HT1080 (cell line): Measurements from ENCODE around the gene SIRT2. TPM values are rescaled to one million over a fixed set of nuclear protein-coding genes. Genes with fewer than 3 reads are reported as not detected.
"Not testable (repeated sequence)": the region's sequence is repeated elsewhere in the genome, so short reads cannot be mapped to it uniquely, and the experiment has no call there.

Experiments used
- DNase-seq: peaks from one replicate; pipeline ENCODE4 v3.0.0-alpha.2; 2015; ENCODE audit warnings: low read depth
- polyA plus RNA-seq, 2 experiments: library from polyadenylated mRNA; depleted of rRNA; stranded (reverse); fragments of >200 nt; gene quantifications; 2 replicates each; pipeline ENCODE4 v1.2.3, GENCODE V29; 2015
- total RNA-seq: library from RNA; depleted of rRNA; stranded (reverse); fragments of >200 nt; shearing (Covaris generic); gene quantifications from 2 replicates; pipeline ENCODE4 v1.2.3, GENCODE V29; 2014; rRNA removed

Gene SIRT2
- total RNA-seq, result 30.8 and 33.6 TPM in 2 replicates
- polyA plus RNA-seq (2015; cell fraction: cytosol; rRNA removed), result 21.1 and 21.8 TPM in 2 replicates
- polyA plus RNA-seq (2015; cell fraction: nucleus; rRNA removed), result 23.1 and 27.8 TPM in 2 replicates

DNA sequence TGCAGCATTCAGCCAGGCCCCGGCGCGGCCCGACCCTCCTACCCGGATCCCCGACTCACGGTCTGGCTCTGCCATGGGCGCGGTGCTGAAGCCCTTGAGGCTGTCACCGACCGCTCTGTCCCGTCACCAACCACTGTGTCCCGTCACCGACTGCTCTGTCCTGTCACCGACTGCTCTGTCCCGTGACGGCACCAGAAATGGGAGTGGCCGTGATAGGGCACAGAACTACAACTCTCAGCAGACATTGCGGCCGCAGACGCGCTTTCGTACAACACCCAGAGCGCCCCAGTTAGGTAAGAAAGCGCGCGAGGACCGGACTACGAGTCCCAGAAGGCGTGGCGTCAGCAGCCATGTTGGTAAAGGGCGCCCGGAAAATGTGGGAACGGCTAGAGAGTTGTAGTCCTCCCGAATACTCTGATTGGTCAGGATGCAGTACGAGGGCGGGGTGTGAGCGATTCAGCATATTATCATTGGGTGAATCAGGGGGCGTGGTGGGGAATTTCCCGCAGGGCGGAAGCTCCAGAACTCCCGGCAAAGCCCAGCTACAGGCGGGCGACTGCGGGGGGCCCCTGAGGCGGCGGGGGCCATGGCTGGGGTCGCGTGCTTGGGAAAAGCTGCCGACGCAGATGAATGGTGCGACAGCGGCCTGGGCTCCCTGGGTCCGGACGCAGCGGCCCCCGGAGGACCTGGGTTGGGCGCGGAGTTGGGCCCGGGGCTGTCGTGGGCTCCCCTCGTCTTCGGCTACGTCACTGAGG, at the start of gene SIRT2, which contains the start of gene NFKBIB:
TSS of gene SIRT2 (minus strand) at position 172 of the 755 bp plus-strand sequence. CDS start at position 75, 97 bp downstream.
TSS of gene NFKBIB (plus strand) at position 523 of the 755 bp plus-strand sequence. CDS start at position 587, 64 bp downstream.
- peak; percentile 100 for DNase-seq

DNA sequence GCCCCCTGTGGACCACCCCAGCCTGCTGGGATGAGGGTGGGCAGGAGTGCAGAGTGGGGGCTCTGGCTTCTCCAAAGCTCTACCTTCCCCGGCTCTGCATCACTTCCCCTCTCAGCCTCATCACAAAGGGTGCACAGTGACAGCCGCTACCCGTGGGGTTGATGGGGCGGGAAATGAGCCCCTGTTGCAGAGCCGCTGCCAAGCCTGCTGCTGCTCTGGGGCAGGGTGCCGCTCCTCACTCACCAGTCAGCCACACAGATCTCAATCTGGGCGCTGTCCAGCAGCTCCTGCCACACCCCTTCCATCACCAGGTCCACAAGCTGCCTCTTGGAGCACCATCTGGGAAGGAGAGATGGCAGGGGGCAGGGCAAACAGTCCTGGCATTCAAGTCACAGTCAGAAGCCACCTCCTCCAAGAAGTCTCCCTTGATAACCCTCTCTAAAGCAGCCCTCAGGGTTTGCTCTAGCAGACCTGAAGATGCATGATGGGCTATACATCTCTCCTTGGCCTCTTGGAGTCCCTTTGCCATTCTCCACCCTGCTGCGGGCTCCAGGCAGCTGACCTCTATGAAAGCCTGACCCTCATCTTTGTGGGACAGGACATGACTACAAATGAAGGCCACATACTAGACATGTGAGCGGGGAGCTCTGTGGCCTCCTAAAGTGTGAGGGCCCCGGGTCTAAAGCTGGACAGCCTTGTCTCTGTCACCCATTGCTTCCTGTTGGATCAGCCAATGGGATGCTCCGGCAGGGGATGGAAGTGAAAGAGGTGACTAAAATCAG, 47.0 kb upstream of the SIRT2 start:
- no peak for DNase-seq

DNA sequence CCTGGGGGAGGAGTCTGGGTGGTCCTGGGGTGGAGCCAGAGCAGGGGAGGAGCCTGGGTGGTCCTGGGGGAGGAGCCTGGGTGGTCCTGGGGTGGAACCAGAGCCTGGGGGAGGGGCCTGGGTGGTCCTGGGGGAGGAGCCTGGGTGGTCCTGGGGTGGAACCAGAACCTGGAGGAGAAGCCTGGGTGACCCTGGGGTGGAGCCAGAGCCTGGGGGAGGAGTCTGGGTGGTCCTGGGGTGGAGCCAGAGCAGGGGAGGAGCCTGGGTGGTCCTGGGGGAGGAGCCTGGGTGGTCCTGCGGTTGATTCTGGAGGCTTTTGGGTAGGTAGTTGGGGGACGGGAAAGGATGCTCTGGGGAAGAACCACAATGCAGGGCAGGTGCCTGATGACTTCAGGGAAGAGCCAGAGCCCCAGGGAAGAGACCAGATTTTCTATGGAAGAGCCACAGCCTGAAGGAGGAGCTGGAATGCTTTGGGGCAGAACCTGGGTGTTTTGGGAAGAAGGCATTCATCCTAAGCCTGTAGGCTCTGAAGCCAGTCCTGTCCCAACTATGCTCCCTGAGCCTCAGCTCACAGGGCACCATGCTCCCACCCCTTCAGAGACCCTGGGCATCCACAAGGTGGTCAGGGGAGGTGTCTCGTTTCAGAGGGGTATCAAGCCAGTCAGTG, 46.3 kb upstream of the SIRT2 start:
- no peak for DNase-seq

DNA sequence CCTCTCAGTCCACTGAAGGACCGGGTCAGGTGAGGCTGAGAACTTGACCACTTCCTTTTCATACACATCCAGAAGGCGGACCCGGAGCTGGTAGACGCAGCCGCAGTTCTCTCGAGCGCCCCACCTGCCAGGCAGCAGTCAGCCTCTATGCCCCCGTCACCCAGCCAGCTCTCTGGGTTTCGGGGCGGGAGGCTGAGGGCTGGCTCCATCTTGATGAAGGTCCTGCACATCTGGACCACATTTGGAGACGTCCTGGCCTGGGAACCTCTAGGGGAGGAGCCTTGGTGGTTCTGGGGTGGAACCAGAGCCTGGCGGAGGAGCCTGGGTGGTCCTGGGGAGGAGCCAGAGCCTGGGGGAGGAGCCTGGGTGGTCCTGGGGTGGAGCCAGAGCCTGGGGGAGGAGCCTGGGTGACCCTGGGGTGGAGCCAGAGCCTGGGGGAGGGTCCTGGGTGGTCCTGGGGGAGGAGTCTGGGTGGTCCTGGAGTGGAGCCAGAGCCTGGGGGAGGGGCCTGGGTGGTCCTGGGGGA, 45.6 kb upstream of the SIRT2 start:
- no peak for DNase-seq

DNA sequence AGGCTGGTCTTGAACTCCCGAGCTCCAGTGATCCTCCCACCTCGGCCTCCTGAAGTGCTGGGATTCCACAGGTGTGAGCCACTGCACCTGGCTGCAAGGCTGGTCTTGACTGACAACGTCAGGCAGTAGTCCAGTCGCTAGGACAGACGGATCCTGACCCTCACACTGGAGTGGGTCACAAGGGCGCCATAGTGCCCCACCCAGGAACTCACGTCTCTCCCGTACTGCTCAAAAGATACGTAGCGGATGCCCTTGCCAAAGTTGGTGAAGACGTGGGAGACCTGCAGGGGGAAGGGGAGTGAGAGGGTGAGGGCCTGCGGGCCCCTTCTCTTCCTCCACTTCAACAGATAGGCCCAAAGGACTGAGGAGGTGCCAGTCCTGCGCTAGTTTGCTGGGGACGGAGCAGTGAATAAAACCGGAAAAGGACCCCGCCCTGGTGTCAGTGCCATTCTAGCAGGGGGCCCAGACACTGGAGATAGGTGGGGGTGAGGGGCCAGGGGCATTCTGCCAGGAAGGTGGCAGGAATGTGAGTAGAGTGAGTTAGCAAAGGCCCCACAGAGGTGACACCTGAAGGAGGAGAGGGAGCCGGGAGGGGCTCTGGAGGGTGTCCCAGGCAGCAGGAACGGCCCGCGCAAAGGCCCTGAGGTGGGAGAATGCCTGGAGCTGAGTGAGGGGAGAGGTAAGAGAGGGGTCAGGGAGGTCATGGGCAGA, 43.2 kb upstream of the SIRT2 start:
- DNase-seq, result no peak

DNA sequence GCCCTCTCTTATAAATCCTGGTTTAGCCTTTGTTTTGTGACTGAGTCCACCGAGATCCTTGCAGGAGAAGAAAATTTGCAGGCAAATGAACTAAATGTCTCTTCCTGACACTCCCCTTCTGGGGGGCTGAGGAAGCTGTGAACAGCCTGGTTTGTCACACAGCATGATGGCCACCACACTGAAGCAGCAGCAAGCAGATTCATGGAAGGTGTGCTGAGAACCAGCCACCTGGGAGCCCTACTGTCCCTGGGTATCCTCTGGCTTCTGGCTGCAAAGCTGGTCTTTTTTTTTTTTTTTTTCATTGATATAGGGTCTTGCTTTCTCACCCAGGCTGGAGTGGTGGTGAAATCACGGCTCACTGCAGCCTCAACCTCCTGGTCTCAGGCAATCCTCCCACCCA, 42.6 kb upstream of the SIRT2 start:
- no peak for DNase-seq

DNA sequence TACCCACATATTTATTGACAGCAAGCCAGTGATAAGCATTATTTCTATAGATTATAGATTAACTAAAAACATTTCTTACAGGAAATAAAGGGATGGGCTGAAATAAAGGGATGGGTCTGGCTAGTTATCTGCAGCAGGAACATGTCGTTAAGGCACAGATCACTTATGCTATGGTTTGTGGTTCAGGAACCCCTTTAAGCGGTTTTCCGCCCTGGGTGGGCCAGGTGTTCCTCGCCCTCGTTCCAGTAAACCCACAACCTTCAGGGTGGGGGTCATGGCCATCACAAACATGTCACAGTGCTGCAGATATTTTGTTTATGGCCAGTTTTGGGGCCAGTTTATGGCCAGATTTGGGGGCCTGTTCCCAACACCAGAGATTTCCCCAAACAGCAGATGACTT, 42.0 kb upstream of the SIRT2 start:
- not testable (repeated sequence) for DNase-seq

DNA sequence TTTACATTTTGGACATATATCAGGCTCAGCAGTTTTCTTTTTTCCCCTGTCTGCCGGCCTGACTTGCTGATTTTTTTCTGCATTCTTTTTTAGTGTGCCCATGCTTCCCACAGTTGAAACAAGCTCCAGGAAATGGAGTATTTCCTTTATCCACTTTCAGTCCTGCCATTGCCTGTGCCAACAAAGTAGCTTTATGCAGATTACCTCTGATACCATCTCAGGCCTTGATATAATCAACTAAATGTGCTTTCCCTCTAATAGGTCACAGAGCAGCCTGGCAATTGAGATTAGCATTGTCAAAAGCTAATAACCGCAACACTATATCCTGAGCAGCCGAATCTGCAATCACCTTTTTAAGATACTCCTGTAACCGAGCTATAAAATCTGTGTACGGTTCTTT, 40.5 kb upstream of the SIRT2 start:
- no peak for DNase-seq

DNA sequence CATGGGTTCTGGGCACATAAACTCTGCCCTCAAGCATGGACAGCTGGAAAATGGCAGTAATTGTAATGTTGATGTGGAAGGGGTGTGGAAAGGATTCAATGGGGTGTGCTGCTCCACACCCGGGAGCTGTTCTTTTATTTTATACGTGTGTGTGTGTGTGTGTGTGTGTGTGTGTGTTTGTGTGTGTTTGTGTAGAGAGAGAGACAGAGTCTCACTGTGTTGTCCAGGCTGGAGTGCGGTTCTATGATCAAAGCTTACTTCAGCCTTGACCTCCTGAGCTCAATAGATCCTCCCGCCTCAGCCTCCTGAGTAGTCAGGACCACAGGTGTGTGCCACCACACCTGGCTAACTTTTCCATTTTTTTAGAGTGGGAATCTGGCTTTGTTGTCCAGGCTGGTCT, 34.1 kb upstream of the SIRT2 start:
- DNase-seq, result no peak

DNA sequence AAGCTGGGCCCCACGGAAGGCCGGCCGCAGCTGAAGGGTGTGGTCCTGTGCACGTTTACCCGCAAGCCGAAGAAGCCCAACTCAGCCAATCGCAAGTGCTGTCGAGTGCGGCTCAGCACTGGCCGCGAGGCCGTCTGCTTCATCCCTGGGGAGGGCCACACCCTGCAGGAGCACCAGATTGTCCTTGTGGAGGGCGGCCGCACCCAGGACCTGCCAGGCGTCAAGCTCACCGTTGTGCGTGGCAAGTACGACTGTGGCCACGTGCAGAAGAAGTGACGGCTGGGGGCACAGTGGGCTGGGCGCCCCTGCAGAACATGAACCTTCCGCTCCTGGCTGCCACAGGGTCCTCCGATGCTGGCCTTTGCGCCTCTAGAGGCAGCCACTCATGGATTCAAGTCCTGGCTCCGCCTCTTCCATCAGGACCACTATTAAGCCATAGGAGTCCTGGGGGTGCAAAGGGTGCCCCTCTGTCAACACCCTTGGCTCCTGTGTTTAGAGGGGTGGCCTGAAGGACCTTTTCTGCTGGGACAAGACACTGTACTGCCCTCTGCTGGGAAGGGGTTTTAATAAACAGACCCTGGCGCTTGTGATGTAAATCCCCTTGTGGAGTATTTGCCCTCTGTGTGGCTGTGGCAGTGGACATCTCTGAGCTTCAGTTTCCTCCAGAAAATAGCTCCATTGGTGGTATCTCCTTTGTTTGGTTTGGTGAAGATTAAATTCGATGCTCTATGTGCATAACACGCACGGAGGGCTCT, 33.2 kb upstream of the SIRT2 start:
- peak; percentile 38 for DNase-seq

DNA sequence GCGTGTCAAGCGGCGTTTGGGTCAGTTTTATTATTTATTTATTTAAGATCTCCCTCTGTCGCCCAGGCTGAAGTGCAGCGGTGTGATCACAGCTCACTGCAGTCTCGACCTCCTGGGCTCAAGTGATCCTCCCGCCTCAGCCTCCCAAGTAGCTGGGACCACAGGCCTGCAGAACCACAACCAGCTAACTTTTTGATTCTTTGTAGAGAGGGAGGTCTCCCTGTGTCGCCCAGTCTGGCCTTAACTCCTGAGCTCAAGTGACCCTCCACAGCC, 32.0 kb upstream of the SIRT2 start:
- no peak for DNase-seq

DNA sequence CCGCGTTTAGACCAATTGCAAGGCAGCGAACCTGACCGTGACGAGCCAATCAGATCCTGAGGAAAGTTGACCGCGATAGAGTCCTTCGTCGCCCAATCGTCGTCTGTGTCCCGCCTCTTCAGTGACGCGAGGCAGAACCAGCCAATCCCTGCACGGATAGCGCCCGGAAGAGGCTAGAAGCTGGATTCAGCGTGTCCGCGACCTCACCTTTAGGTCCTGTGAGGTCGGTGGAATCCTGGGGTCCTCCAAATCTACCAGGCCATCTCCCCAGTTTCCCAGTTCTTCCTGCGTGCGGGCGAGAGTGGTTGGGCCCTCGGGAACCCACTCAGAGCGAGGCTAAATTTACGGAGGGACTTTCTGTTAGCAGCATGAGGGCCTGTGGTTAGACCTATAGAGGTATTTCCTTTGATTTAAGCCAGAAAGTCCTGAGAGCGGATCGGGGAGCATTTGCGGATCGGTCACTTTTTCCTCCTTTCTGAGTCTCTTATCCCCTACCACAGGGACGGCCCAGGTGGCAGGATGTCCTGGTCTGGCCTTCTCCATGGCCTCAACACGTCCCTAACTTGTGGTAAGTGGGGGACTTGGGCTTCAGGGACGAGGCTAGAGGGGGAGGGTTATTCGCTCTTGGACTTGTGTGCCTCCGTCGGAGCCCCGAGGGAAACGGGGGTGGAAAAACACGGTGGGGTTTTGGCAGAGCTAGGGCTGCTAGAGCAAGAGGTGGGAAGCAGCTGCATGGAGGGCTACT, 31.5 kb upstream of the SIRT2 start, which contains the start of gene MRPS12:
TSS of gene MRPS12 (plus strand) at position 169 of the 745 bp plus-strand sequence. CDS start at position 520, 351 bp downstream.
- DNase-seq, result peak; percentile 98

DNA sequence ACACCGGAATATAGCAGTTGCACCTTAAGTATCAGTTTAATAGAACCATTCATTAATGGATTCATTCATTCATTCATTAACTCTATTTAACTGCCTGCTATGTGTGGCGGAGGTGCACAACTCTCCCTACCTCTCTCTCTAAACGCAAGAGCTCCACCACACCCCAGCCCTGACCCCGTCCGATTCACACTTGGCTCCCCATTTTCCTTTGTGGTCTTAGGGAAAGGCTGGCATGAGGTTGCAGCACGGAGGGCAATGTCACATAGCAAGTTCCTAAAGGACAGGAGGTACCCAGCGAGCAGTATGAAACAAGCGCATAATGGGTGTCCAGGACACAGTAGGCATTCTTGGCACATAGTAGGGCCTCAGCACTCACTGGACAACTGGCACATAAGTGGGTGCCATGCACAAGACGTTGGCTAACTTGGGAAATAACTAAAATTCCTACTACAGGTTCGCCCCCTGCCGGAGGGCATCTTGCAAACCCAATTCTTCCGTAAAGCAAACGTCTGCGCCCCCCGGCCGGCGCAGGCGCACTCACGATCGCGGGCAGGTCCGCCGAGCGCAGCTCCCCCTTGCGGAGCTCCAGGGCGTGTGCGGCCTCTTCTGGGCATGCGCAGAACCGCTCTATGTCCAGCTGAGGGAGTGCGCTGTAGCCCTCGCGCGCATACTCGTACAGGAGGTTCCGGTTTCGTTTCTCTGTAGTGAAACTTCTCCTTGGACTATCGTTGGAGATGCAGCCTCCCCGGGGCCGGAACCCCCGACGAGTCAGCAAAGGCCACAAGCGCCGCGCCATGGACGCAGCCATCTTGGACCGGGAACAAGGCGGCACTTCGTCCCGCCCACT, 30.7 kb upstream of the SIRT2 start, which contains the start of gene SARS2:
TSS of gene SARS2 (minus strand) at position 835 of the 847 bp plus-strand sequence. CDS start at position 808, 27 bp downstream.
- DNase-seq, result peak; percentile 87

DNA sequence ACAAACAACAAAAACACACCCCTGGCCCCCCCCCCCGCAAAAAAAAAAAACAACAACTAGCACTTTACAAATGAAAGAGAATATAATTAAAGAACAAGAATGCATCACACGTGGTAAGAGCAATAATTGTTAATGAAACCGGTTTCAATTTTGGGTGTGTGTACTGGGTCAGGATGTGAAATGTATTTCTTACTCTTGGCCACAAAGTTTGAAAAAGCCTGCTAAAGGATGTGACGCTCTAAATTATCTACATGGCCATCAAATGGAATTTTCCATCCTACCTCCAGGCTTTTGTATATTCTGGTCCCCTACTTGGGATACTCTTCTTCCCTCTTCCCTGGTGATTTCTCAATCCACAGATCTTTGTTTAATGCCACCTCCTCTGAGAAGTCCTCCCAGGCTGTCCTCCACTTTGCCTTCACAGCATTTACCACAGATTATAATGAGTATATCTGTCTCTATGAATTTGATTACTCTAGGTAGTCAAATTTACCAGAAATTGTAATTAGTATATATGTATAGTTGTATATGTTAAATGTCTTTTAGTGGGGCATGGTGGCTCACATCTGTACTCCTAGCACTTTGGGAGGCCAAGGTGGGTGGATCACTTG, 29.1 kb upstream of the SIRT2 start:
- no peak for DNase-seq

DNA sequence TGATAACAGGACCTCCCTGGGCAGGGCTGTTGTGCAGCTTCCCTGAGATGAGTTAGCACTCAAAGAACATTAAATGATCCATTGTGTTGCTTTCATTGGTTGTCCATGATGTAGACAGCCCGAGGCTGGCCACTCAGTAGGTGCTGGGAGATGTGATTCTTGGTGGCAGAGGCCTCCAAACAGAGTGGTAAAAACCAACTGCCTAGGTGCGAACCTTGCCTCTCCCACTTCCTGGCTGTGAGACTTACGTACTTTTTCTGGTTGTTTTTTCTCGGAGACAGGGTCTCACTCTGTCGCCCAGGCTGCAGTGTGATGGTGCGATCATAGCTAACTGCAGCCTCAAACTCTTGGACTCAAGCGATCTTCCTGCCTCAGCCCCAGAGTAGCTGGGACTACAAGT, 25.0 kb upstream of the SIRT2 start:
- DNase-seq, result no peak

DNA sequence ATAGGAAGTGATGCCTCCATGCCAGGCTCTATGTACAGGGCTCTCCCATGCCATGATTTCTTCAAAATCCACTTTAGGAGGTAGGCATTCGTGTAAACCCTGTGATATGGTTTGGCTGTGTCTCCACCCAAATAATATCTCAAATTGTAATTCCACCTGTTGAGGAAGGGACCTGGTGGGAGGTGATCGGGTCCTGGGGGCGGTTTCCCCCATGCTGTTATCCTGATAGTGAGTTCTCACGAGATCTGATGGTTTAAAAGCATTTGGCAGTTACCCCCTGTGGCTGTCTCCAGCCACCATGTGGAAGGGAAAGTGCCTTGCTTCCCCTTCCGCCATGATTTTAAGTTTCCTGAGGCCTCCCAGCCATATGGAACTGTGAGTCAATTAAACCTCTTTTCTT, 23.1 kb upstream of the SIRT2 start:
- DNase-seq, result no peak

DNA sequence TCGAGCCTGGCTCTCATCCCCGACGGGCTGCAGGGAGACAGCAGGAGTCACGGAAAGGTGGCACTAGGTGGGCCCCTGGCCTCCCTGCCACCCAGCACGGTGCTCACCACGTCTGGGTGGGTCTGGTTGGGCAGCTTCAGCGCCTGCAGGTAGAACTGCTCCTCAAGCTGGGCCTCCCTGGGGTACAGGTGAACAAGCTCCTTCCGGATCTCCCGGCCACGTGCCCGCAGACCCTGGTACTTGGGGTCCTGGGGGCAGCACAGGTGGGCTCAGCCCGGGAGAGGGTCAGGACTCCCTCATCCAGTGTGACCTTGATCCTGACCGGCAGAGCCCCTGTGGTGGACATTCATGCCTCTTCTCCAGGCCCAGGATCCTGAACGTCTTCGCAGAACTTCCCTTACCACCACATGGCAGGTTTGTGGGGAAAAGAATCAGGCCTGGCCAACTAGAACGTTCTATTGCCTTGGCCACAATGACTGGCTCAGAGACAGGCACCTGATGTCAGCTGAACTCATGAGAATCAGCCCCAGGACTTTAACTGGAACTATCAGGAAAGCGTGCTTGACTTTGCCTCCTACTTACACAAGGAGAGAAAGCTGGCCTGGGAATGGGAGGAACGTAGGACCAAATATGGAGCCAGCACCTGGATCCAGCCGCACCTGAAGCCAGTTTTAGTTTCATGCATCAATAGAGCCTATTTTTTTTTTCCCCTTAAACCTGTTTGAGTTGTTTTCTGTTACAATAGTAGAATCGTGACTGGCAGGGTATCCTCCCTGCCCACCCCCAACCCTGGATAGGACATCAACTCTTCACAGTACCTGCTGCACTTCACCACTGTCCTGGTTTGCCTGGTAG, 22.2 kb upstream of the SIRT2 start:
- DNase-seq, result no peak
